Measurements from ENCODE around the gene NOL9. TPM values are rescaled to one million over a fixed set of nuclear protein-coding genes. Genes with fewer than 3 reads are reported as not detected.

NOL9 gene
- total RNA-seq, 1 donor from 2014 or later = 58.5 TPM

DNA sequence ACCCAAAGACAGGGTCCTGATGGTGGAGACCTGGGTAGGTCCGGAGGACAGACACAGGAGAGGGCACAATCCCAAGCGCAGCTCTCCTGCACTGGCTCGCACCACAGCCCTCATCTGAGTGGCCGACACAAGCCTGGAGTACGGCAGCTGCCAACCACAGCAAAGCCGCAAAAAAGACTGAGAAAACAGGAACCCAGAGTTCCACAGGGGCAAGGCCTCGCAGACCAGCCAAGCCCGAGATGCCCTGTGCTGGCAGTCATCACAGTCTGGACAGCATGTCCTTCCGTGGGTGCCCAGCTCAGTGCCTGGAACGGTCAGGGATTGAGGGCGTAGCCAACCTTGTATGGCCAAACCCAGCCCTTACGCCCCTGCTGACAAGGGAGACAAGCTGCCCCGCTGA lies 36.9 kb upstream of the NOL9 start:
- intact Hi-C loops (cut with micrococcal nuclease) = no loop called here

DNA sequence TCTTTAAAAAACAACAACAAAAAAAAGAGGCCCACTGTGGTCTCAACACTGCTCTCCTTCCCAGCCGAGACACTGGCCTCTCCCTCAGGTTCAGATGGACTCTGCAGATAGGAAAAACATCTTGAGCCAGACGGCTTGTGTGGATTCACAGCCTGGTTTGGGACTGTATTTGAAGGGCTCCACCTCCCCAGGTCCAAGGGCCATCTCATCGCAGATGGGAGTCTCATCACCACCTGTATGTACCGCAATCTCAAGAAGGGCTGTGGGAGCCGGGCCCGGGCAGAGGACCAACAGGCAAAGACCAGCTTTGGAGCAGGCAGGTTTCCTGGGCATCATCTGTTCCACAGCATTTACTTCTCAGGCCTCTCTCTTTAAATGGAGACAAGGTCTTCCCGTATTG lies 35.7 kb upstream of the NOL9 start:
- intact Hi-C loops (cut with micrococcal nuclease) = no loop called here

DNA sequence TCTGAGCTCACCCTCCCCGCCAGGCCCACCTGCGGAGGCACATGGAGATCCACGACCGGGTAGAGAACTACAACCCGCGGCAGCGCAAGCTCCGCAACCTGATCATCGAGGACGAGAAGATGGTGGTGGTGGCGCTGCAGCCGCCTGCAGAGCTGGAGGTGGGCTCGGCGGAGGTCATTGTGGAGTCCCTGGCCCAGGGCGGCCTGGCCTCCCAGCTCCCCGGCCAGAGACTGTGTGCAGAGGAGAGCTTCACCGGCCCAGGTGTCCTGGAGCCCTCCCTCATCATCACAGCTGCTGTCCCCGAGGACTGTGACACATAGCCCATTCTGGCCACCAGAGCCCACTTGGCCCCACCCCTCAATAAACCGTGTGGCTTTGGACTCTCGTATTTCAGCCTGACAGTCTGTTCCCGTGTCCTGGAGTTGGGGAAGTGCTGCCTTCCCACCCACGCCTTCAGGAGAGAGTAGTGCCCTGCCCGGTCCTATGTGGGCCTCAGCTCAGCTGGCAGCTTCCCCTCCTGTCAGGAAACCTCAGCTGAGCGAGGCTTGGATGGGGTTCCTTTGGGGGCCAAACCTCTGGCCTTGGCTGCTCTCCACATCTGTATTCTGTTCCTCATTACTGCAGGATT lies 34.7 kb upstream of the NOL9 start:
- intact Hi-C loops (cut with micrococcal nuclease) = no loop called here

DNA sequence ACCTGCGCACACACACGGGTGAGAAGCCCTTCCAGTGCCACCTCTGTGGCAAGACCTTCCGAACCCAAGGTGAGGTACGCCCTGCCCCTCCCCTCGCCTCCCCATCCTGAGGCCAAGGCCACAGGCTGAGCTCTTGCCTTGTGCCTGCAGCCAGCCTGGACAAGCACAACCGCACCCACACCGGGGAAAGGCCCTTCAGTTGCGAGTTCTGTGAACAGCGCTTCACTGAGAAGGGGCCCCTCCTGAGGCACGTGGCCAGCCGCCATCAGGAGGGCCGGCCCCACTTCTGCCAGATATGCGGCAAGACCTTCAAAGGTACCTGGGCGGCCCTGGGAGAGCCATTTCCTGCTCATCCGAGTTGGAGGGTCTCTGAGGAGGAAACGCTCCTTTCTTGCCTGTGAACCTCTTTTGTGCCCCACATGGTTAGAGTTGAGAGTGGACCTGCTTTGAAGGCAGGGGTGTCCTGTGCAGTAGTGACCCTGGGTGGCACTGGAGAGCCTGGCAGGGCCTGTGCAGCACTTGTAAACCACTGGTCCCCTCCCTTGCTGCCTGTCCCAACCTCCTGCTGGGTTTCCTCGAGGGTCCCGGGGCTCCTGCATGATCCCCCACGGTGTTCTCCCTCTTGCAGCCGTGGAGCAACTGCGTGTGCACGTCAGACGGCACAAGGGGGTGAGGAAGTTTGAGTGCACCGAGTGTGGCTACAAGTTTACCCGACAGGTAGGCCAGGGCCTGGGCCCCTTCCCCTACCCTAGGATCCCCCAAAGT lies 34.0 kb upstream of the NOL9 start:
- intact Hi-C loops (cut with micrococcal nuclease) = no loop called here

DNA sequence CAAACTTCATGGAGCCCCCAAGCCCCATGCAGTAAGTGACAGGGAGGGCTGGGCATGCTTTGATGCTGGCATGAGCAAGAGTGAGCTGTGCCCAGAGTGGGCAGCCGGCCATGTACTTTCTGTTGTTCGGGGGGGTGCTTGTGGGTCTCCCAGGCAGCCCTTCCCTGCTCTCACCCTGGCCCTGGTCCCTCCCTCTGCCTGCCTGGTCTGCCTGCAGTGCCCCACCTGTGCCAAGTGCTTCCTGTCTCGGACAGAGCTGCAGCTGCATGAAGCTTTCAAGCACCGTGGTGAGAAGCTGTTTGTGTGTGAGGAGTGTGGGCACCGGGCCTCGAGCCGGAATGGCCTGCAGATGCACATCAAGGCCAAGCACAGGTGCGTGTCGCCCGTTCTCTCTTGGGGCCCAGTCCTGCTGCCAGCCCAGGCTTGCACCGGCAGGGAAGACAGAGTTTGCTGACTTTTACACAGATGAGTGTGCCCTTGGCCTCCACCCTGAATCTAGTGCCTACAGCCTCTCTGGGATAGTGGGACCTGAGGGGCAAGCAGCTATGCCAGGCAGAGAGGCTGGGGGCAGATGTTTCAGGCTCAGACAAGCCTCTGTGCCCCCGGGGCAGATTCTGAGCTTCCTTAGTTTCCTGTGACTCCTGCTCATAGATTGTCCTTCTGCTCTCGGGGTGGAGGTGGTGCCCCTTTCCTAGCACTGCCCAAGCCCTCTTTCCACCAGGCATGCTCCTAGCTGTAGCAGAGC lies 33.1 kb upstream of the NOL9 start:
- intact Hi-C loops (cut with micrococcal nuclease) = no loop called here

DNA sequence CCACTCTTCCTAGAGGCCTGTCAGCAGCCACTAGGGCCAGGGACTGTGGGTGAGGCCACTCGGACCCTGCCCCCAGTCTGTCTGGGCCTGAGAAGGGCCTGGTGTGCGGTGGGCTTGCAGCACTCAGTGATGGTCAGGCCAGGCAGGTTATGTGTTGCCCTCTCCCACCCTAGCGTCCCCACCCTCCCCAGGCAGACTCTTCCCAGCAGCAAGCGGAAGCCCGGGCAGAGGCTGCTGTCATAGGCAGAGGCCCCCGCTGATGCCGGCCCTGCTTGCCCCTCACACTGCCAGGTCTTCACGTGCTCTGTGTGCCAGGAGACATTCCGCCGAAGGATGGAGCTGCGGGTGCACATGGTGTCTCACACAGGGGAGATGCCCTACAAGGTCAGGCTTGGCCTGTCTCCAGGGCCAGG lies 32.1 kb upstream of the NOL9 start:
- intact Hi-C loops (cut with micrococcal nuclease) = no loop called here

DNA sequence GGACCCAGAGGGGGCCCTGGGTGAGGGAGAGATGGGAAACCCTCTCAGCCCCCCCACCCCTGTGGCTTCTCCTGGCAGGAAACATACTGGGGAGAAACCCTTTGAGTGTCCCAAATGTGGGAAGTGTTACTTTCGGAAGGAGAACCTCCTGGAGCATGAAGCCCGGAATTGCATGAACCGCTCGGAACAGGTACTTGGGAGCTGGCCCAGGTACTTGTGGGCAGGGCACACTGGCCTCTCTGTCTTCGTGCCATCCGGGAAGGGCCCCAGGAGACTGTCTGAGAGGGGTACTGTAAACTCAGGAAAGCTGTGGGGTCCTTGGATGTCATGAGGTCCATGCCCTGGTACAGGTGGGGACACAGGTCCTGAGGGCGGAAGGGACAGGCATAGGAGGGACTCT lies 31.5 kb upstream of the NOL9 start:
- intact Hi-C loops (cut with micrococcal nuclease) = no loop called here

DNA sequence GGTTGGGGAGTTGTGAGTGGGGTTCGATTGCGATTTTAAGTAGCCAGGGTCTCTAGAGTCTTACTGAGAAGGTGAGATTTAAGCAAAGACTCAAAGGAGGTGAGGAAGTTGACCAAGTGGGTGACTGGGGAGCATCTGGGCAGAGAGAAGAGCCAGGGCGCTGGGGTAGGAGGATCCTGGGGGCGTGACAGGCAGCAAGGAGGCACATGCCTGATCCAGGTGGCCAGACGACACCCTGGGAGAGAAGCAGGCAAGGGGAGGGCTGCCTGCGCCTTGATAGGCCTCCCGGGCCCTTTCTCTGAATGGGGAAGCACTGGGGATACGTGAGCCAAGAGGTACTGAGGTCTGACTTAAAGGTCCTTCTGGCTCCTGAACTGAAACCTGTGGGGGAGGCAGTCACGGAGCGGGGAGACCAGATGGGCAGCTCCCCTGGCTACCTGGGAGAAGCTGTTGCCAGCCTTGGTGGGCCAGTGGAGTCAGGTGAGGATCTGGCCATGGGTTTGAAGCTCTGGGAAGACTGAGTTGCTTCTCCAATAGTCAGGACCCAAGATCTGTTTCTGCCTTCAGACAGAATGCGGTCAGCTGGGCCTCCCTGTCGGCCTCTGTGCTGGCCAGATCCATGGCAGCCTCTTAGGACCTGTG lies 30.9 kb upstream of the NOL9 start:
- intact Hi-C loops (cut with micrococcal nuclease) = no loop called here

DNA sequence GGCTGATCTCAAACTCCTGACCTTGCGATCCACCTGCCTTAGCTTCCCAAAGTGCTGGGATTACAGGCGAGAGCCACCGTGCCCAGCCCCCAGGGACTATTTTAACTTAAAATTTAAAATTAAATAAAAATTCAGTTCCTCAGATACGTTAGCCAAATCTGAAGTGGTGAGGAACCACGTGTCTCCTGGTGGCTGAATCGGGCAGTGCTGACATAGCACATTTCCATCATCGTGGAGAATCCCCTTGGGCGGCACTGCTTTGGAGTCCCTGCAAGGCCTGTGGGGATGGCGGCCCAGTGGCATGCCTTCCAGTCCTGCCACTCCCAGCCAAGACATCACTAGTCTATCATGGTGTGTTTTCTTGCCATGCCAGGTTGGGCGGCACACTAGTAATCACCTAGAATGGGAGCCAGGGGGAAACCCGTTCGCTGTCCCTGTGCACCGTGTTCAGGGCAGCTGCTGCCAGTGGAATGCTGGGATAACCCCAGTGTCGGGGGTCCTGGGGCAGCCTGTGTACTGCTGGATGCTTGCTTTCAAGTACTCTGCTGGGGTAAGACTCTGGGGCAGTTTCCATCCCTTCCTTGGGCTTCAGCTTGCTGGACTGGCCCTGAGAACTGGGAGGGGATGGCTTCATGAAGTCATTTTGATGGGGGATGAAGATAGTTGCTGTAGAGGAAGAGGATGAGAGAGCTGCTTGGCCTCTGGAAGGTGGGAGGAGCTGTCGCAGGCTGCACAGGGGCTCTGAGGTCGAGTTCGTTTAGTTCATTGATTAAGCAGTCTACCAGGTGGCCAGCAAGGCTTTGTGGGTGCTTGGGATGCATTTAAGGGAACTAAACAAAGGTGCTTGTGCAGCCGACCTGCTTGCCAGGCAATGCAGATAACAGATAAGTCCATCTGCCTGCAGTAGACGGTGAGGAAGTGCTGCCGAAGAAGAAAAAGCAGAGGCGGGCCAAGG lies 30.1 kb upstream of the NOL9 start:
- intact Hi-C loops (cut with micrococcal nuclease) = no loop called here

DNA sequence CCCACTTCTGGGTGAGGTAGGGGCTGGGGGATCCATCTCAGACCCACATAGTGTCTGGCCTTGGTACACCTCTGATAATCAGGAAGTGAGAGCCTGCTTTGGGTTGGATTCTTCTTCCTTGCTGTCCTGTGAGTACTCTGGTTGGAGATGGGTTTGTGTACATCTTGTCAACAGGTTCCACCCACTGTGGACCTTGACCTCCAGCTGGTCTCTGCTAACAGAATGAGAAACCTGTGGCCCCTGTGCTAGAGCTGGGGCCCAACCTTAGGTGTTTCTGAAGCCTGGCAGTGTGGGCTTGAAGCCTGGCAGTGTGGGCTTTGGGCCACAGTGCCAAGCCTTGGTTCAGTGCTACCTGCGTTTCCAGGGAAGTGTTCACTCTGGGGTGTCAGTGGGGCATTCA lies 28.1 kb upstream of the NOL9 start:
- intact Hi-C loops (cut with micrococcal nuclease) = no loop called here

DNA sequence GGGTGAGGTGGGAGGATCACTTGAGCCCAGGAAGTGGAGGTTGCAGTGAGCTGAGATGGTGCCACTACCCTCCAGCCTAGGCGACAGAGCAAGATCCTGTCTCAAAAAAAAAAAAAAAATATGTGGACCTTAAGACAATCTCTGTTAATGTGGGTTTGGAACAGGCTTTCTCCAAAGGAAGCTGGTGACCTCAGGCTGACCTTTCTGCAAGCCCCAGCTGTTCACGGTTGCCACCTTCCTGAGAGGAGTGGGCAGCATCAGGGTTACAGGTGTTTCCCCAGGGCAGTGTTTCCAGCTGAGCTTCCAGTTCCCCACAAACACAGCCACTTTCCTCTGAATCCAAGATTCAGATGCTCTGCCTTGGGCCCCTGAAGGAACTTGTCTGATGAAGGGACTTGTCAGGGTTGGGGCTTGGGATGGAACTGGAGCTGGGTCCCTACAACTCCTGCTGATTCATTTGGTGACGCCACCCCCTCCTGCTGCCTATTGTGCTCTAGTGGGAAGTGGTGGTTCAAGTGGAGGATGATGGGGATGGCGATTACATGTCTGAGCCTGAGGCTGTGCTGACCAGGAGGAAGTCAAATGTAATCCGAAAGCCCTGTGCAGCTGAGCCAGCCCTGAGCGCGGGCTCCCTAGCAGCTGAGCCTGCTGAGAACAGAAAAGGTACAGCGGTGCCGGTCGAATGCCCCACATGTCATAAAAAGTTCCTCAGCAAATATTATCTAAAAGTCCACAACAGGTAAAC lies 27.4 kb upstream of the NOL9 start:
- intact Hi-C loops (cut with micrococcal nuclease) = no loop called here

DNA sequence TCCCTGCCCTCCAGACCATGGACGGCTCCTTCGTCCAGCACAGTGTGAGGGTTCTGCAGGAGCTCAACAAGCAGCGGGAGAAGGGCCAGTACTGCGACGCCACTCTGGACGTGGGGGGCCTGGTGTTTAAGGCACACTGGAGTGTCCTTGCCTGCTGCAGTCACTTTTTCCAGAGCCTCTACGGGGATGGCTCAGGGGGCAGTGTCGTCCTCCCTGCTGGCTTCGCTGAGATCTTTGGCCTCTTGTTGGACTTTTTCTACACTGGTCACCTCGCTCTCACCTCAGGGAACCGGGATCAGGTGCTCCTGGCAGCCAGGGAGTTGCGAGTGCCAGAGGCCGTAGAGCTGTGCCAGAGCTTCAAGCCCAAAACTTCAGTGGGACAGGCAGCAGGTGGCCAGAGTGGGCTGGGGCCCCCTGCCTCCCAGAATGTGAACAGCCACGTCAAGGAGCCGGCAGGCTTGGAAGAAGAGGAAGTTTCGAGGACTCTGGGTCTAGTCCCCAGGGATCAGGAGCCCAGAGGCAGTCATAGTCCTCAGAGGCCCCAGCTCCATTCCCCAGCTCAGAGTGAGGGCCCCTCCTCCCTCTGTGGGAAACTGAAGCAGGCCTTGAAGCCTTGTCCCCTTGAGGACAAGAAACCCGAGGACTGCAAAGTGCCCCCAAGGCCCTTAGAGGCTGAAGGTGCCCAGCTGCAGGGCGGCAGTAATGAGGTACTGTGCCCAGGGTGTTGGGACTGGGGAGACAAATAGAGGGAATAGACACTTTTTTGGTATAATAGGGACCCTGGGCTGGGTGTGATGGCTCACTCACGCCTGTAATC lies 26.5 kb upstream of the NOL9 start:
- intact Hi-C loops (cut with micrococcal nuclease) = no loop called here

DNA sequence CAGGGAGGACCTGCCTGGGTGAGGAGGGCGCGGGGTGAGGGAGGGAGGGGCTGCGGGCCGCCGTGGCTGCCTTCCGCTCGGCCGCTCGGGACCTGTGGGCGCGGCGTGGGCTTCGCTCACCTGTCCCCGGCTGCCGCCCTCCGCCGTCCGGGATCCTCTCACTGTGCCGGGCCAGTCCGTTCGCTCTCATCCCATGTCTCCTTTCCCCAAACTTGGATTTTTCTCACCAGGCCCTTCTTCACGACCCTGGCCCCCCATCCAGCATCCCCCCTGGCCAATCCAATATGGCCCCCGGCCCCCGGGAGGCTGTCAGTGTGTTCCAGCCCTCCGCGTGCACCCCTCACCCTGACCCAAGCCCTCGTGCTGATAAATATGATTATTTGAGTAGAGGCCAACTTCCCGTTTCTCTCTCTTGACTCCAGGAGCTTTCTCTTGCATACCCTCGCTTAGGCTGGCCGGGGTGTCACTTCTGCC lies 25.8 kb upstream of the NOL9 start:
- intact Hi-C loops (cut with micrococcal nuclease) = no loop called here

DNA sequence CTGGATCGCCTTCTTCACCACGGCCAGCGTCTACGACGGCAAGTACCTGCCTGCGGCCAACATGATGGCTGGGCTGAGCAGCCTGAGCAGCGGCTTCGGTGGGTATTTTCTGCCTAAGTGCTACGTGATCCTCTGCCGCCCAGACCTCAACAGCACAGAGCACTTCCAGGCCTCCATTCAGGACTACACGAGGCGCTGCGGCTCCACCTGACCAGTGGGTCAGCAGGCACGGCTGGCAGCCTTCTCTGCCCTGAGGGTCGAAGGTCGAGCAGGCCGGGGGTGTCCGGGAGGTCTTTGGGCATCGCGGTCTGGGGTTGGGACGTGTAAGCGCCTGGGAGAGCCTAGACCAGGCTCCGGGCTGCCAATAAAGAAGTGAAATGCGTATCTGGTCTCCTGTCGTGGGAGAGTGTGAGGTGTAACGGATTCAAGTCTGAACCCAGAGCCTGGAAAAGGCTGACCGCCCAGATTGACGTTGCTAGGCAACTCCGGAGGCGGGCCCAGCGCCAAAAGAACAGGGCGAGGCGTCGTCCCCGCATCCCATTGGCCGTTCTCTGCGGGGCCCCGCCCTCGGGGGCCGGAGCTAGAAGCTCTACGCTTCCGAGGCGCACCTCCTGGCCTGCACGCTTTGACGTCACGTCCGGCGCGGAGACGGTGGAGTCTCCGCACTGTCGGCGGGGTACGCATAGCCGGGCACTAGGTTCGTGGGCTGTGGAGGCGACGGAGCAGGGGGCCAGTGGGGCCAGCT lies 25.2 kb upstream of the NOL9 start, which contains the start of gene ZBTB48:
TSS of gene ZBTB48 (plus strand) at position 621 of the 745 bp plus-strand sequence. CDS start 616 bp downstream, outside the sequence.
- intact Hi-C loops (cut with micrococcal nuclease) = loop anchor here (1.0 kb wide), 3 partner anchors 23 to 46 kb away; partner anchors contain the start of genes KLHL21 and PHF13

DNA sequence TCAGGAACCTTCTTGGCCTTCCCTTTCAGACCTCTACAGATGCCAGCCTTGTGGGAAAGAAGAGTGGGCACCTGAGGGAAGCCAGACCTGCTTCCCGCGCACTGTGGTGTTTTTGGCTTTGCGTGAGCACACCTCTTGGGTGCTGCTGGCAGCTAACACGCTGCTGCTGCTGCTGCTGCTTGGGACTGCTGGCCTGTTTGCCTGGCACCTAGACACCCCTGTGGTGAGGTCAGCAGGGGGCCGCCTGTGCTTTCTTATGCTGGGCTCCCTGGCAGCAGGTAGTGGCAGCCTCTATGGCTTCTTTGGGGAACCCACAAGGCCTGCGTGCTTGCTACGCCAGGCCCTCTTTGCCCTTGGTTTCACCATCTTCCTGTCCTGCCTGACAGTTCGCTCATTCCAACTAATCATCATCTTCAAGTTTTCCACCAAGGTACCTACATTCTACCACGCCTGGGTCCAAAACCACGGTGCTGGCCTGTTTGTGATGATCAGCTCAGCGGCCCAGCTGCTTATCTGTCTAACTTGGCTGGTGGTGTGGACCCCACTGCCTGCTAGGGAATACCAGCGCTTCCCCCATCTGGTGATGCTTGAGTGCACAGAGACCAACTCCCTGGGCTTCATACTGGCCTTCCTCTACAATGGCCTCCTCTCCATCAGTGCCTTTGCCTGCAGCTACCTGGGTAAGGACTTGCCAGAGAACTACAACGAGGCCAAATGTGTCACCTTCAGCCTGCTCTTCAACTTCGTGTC lies 24.5 kb upstream of the NOL9 start:
- intact Hi-C loops (cut with micrococcal nuclease) = loop anchor here (1.0 kb wide), 3 partner anchors 24 to 47 kb away; partner anchors contain the start of genes KLHL21 and PHF13

DNA sequence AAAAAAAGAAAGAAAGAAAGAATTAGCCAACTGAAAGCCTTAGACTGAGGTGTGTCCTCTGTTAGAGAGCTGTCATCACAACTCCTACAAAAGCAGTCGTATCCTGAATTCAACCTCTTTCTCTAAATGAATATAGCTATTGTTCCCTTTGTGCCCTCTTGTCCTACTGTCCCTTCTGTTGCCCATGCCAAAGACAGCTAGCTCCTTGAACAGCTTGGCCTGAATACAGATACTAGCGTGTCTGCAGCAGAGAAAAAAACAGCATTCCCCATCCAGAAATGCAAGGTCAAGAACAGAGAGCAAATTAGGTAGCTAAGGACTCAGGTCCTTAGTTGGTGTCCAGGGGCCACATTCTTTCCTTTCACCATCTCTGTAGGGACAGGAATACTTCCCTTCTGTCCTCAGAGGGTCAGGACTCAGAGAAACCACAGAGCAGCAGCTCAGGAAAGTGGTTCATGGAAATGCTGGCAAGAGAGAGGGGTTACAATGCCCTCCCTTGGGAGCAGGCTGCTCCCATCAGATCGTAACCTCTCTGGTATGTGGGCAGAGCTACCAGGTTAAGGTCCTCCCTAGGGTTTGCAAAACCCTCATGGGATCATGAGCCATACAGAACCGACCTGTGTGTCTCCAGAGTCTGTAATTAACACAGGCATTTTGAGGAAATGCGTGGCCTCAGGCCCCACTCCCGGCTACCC lies 23.7 kb upstream of the NOL9 start:
- intact Hi-C loops (cut with micrococcal nuclease) = no loop called here

DNA sequence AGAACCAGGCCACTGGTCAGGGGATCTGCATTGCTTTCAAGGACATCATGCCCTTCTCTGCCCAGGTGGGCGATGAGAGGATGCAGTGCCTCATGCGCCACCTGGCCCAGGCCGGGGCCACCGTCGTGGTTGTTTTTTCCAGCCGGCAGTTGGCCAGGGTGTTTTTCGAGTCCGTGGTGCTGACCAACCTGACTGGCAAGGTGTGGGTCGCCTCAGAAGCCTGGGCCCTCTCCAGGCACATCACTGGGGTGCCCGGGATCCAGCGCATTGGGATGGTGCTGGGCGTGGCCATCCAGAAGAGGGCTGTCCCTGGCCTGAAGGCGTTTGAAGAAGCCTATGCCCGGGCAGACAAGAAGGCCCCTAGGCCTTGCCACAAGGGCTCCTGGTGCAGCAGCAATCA lies 20.5 kb upstream of the NOL9 start:
- intact Hi-C loops (cut with micrococcal nuclease) = no loop called here

Data from T-helper 2 cell treated with Interferon-gamma antibody and Interleukin-4, amounts not matched to agents 100 ng/mL and 5 ng/mL, for 36 hours (primary cell).